Stimulated activated CD4-positive, alpha-beta T cell treated with anti-CD3 and anti-CD28 coated beads, Interleukin-4, amount 100 ng/mL, for 48 hours (primary cell): ENCODE measurements around the gene ST3GAL3.
"Not testable (repeated sequence)": the region's sequence is repeated elsewhere in the genome, so short reads cannot be mapped to it uniquely, and the experiment has no call there.

Experiments used
- DNase-seq, 2 donors: peaks; one replicate each; pipeline ENCODE4 v3.0.0-alpha.2; 2020; ENCODE audit warnings: low read depth in 2 of 2

Gene ST3GAL3

DNA sequence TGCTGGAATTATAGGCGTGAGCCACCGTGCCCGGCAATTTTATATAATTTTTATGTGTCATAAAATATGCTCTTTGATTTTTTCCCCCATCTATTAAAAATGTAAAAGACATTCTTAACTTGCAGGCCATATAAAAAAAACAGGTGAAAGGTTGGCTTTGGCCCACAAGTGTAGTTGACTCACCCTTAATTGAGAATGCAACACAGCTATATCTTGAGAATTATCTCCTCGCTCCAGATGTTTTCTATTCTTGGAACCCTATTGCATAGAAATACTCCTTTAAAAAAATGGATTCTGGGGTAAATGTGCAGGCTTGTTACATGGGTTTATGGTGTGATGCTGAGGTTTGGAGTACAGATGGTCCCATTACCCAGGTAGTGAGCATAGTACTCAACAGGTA, 112.0 kb downstream of the ST3GAL3 start:
- DNase-seq, result no peak

DNA sequence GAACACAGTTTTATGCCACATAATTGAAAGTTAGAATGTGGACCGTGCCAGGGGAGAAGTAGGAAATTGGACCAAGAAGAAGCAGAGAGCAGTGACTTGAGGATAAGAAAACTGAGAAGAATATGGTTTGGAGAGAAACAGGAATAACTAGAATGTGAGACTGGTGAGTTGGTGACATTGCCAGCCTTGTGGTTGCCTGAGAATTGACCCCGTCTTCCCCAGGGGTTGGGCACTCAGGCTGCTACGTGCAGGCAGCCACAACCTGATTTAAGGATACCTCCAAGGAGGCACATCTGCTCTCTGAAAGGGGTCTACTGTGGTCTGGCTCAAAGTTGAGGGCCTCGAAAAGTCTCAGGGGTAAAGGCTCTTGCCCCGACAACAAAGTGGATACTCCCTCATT, 114.1 kb downstream of the ST3GAL3 start:
- DNase-seq, result no peak

DNA sequence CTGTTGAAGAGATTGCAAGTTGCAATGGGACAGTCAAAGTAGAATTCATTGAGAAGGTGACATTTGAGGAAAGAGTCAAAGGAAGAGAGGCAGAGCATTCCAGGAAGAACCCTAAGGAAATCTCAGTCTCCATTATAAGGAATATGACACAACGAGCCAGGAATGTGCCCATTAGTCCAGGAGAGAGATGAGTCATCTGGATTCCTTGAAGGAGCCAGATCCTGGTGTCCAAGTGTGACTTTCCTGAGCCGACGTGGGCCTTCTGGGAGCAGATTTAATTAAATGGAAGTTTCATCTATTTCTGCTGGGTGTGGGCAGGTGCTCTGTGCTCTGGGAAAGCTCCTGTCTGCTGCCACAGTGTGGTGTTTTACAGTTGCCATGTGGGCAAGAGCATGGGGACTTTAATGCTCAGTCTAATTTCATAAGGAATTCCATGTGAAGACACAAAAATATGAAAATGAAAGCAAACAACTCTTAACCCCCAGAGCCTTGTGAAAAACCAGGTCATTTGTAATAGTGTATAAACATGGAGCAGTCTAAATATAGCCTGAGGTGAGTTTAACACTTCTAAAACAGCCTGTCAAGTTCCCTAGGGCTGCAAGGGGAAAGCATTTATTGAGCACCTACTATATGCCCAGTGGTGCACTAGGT, 114.8 kb downstream of the ST3GAL3 start:
- DNase-seq, result no peak

DNA sequence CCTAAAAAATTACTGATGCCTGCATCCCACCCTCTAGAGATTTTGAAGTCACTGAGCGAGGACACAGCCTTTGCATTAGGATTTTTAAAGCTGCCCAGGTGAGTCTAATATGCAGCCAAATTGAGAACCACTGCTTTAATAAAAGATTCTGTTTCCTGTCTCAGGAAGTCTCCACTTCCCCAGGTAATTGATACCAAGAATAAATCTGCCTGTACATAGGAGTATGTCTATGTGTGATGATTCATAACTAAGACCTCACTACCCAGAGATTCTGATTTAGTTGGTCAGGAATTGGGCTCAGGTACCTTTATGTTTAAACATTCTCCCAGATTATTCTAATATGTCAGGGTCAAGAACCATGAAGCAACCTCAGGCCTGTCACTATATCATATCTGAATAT, 117.5 kb downstream of the ST3GAL3 start:
- no peak for DNase-seq

- DNase-seq, result no peak
Measured at GRCh38 chr1:43828574-43828973, 121.2 kb downstream of the ST3GAL3 start.

DNA sequence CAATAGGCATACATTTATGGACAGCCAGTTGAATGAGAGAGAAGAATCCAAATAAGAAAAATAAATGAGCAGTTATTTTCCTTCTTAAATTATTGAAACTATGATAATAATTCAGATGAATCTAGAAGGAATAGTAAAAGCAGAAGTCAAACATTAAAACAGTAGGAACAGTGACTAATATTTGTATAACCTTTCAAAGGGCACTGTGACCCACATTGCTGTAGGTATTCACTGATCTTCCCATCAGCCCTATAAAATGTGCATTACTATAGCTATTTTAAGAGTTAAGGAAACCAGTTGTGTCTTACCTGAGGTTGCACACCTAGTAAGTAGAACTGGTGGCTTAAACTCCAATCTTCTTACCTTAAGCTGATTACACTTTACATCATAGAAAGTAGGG, 123.5 kb downstream of the ST3GAL3 start:
- DNase-seq, result no peak

DNA sequence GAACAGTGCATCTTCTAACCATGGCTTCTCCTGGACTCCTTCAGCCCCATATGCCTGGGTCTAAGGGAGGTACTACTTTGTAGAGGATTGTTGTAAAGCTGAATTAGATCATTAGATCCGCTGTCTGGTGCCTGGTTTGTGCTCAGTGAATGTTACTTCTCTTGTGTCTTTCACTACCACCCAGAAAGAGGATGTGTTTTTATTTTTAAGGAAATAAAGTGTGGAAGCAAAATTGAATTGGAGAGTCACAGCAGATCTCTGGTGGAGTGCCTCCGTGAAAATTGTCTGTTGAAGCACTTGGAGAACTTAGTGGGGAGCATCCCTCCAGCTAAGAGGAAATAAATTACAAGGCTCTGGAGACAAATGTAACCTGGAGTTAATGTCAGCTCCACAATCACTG, 124.5 kb downstream of the ST3GAL3 start:
- DNase-seq, result no peak

GRCh38 chr1:43832255-43832654, 124.9 kb downstream of the ST3GAL3 start:
- DNase-seq, result no peak

- DNase-seq, result no peak
Measured at GRCh38 chr1:43832998-43833397, 125.7 kb downstream of the ST3GAL3 start.

- DNase-seq, result not testable (repeated sequence)
Measured at GRCh38 chr1:43833902-43834279, 126.6 kb downstream of the ST3GAL3 start.

GRCh38 chr1:43834280-43835081, 127.1 kb downstream of the ST3GAL3 start:
- DNase-seq, result peak in 1 of 2 donors; percentile 27

GRCh38 chr1:43835082-43836021, 128.0 kb downstream of the ST3GAL3 start:
- DNase-seq, result no peak

DNA sequence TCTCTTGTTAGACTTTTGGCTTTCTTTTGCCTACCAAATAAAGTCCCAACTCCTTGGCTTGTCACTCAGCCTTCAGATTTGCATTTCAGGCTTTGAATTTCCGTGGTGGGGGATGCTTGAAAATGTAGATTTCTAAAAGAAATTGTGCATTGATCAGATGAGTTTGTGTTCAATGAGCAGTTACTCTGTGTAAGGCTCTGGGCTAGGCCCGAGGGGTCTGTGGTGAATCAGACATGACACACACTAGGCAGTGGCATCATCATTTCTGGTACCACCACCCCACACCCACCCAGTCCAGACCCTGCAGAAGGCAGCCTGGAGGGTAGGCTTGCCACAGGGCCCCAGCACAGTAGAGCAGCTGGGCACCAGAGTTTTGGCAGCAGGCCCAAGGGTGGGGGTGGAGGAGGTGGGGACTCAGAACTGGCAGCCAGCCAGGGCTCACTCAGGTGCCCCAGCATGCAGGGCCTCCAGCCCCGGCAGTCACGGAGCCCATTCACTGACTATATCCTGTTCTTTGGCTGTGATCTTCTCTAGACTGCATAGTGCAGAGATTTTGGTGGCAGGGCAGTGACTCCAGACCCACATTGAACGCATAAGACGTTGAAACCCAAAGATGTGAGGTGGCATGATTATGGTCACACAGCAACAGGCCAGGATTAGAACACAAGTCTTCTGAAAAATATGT, 129.1 kb downstream of the ST3GAL3 start:
- DNase-seq, result peak; percentile 47 to 63

DNA sequence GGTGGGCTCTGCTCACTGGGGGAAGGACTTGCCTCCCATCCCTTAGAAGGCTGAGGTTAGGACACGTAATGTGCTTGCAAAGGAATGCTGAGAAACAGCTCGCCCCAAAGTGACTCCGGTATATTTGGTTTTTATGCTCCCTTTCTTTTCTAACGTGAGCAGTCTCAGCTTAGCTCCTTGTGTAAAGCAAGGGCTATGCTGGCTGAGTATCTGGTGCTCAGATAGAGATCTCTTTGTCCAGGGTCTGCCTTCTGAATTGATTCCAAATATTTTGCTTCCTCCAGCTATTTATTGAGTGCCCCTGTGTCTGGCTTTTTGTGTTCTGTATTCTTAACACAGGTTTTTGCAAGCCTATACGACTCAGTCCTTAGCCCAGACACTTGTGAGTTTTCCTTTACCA, 131.7 kb downstream of the ST3GAL3 start:
- no peak for DNase-seq

GRCh38 chr1:43841321-43842174, 134.2 kb downstream of the ST3GAL3 start:
- DNase-seq, result no peak

DNA sequence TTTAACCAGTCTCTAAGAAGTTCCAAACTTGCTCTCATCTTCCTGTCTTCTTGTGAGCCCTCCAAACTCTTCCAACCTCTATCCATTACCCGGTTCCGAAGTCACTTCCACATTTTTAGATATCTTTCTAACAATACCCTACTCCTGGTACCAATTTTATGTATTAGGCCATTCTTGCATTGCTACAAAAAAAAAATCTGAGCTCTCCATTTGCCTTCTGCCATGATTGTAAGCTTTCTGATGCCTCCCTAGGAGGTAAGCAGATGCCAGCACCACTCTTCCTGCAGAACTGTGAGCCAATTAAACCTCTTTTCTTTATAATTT, 134.8 kb downstream of the ST3GAL3 start:
- no peak for DNase-seq

- no peak for DNase-seq
Measured at GRCh38 chr1:43843684-43844083, 136.3 kb downstream of the ST3GAL3 start.

DNA sequence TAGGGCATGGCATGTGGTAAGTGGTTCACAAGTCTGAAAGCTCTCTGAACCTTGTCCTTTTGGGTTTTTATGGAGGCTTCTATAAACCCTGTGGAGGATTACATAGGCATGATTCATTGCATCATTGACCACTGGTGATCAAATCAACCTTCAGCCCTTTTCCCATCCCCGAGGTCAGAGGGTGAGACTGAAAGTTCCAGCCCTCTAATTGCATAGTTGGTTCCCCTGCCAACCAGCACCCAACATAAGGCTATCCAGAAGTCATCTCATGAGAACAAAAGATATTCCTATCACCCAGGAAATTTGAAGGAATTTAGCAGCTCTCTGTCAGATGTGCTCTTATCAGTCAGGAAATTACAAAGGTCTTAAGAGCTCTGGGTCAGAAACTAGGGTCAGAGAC, 136.8 kb downstream of the ST3GAL3 start:
- no peak for DNase-seq

- DNase-seq, result no peak
Measured at GRCh38 chr1:43847290-43847689, 140.0 kb downstream of the ST3GAL3 start.

DNA sequence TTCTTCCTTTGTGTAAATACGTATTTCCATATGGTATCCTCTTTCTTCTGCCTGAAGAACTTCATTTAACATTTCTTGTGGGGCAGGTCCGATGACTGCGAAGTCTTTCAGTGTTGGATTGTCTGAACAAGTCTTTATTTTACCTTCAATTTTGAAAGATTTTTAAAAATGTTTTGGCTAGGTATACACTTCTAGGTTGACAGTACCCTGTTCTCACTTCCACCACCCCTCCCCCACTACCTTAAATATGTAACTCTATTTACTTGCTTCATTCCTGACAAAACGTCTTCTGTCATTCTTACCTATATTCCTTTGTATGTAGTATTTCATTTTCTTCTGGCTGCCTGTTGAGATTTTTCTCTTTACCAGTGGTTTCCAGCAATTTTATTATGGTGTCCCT, 140.5 kb downstream of the ST3GAL3 start:
- DNase-seq, result no peak

- DNase-seq, result no peak
Measured at GRCh38 chr1:43849670-43850069, 142.3 kb downstream of the ST3GAL3 start.
